ENCODE measurements around the gene GSAP.
A peak's percentile ranks its signal among the peaks of the same experiment; 100 is the strongest.

Gene GSAP

DNA sequence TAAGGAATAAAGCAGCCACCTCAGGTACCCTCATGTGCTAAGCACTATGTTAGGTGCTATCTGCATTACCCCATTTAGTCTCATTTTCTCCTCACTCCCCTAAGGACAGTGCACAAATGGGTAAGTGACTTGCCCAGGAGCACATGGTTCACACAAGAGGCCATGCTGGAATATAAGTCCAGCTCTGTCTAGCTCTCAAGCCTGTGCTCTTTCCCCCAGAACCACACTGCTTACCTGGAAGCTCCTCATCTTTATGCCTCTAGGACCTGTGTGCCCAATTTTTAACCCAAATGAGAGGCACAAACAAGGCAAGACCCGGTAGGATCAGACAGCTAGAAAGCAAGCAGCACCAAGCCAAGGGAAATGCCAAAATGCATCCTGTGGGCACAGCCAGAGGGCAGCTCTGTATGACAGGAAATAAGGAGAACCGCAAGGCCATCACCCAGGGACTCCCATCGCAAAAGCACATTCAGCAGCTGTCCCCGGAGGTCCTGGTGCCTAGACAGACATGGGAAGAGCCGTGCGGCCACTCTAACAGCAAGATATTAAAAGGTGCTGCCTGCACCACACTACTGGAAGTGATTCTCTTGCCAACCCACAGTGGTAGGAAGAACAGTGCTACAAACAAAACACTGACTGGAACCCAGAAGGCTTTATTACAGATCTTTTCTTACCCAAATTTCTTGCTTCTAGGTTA is 88.1 kb downstream of the GSAP start:
- no peak for DNase-seq (ENCODE audit: low read depth, low spot score)

DNA sequence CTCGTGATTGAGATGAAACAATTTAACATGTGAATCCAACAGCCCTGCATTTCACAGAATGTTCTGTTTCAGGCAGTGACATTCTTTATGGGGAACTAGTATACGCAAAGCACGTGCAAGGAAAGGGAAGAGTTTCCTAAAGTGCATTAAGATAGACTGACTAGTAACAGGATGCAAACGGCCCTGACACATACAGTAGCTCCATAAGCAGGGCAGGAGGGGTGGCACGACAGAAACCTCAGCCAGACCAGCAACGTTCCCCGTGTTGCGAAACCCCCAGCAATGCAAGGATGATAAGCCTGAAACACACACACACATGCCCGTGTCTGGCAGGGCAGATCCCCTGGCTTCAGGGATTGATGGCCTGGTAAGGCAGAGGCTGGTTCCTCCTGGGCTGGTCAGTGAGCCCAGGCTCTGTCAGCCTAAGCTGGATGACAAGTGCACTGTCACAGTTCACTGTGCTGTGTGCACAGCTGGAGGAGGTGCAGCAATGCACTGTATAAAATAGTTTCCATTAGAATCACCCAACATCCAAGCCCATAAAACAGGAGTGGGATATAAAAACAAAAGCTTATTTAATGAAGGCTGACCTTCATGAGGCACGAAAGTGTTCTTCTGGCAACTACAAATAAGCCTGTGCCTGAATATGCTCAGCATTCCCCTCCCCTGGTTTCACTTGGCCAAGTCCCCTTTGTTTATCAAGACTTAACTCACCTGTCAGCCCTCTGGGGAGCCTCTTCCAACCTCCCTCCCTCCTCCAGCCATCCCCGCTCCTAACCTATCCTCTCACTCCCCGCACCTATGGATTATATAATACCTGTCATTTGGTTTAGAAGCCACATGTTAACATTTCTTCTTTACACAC is 88.8 kb downstream of the GSAP start:
- DNase-seq (ENCODE audit: low read depth, low spot score) = peak; percentile 61

DNA sequence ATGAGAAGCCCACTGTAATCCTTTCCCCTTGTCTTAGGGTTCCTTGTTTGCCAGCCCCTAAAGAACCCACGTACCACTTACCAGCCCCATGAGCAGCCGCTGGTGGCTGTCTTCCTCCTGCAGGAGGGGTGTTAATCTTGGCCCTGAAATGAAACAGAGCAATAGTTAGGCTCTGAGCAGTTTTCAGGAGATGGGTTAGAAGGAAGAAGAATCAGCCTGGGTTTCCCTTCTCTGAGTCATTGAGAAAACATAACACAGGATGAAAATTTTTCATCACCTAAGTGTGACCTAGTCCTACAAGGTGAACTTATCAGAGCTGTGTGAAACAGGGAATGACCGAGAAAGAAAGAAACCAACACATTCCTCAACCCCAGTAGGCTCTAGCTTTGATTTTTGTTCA is 90.0 kb downstream of the GSAP start:
- no peak for DNase-seq (ENCODE audit: low read depth, low spot score)

DNA sequence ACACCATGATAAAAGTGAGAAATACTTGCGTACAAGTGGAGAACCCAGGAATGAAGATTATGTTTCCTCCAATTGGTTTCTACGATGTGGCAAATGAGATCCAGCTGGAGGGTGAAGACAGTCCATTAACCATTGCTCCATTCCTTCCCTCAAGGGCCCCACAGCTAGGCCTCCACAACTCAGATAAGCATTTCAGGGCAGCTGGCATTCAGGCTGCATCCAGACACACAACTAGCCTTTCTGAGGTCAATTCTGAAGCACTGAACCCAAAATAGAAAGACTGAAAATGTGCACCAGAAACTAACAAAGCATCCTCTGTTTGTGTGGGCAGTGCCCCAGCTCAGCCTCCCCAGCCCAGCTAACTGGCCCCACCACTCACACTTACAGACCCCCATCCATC is 94.8 kb downstream of the GSAP start:
- DNase-seq (ENCODE audit: low read depth, low spot score) = no peak

DNA sequence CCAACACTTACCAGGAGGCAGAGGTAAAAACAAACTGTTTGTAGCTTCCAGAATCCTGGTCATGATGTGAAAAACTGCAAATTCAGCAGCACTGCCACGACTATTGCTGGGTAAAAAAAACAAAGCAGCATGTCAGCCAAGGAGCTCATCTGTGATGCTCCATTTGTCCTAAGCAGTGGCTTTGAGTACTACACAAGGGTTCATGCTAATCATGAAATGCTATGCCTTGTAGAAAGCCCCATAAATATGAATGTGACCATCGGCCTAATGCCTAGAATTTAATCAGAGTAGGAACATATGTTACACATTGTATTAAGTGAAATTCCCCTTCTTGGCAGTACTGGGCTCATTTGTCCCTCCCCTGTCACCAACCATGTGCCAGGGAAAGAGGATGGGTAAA is 95.4 kb downstream of the GSAP start:
- DNase-seq (ENCODE audit: low read depth, low spot score) = no peak

DNA sequence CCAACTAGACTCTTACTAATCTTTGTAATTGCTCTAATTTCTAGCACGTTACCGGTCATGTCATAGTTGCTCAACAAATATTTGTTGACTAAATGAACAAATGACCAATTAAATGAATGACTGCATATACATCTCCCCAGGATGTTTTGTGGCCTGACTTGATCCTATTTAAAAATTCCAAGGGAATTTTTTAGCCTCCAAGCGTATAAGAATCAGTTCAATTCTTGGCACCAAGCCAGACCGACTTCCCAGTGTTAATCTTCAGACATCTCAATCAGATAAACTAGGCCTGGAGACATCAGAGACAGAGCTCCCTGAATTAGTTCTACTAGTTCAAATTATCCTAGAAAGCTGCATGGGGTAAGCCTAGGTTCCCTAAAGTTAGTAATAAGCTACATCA is 96.0 kb downstream of the GSAP start:
- DNase-seq (ENCODE audit: low read depth, low spot score) = no peak

DNA sequence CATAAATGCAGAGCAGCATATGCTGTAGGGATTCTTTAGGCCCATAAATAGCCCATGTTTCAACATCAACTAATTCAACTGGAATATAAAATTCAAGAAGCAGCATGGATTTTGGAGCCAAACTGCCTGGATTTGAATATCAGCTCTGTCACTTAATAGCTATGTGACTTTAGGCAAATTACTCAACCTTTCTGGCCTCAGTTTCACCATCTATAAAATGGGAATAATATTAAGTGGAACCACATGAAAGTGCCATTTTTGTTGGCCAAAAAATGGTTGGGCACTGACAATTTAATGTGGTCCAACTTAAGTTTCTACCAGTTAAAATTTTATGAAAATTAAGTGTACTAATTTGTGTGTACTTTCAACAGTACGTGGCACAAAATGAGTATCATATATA is 98.1 kb downstream of the GSAP start:
- no peak for DNase-seq (ENCODE audit: low read depth, low spot score)

DNA sequence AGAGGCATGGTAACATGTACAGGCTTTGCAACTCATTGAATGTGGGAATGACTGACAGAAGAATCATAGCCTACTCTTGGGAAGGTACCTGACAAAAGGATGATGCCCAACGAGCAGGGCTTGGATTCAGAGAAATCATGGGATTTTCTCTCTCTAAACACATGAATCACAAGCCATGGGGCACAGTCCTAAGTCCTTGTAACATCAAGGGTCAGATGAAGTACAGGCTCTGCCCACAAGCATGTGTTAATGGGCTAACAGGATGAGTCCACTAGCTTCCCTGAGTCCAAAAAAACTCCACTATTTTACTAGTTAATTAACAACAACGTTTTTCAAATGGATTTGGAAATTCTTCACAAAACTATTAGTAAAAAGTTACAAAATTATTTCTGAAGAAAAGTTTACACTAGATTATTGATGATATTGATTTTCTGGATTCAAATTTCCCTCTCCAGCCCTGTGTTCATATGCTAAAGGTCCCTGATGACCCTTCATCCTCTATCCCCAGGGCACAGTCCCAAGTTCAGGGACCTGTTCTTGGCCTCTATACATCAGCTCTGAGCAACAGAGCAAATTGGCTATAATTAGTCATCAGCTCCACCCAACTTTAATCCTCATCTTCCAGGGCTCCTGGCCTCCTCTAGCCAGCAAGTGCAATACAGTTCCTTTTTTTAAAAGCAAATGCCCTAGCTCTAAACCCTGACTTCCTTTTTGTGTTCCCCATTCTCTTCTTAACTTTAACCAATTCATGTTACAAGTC is 99.8 kb downstream of the GSAP start:
- DNase-seq (ENCODE audit: low read depth, low spot score) = no peak

DNA sequence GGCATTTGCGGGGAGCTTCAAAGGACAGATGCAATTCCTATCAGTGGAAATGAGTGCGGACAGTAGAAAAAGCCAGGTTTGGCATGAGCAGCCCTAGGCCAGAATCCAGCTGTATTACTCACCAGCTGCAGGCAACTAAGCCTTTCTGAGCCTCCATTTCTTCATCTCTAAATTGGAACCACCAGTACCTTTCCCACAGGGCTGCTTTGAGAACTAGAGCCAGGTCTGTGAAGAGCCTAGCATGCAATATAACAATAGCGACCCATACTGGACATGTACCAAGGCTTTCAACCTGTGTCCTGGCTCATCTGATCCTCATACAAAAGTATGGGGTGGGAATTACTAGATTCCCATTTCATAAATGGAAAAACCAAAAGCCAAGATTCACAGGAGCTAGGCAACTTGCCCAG is 101.0 kb downstream of the GSAP start:
- no peak for DNase-seq (ENCODE audit: low read depth, low spot score)

DNA sequence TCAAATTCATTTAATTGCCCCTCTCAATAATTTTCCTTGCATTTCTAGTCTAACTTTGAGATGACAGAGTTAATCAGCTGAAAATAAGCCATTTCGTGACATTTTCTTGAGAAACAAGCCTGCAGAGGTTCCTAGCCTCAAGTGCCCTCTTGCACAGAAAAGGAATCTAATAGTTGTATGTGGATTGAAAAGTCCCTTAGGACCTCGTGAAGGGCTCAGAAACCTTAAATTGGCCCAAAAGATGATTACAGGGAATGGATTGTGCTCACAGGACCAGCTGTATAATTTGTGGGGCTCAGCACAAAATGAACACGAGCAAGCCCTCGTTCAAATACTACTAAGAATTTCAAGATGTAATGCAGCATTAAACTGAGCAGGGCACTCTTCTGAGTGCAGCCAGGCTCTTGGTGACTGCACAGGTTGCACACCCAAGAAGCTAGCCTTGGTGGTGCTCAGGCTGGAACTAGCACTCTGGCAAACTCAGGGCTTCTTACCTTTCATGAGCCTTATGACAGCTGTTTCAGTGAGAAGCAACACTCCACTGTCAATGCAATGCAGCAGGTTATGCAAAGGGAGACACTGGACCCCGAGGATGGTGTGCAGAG is 102.2 kb downstream of the GSAP start:
- no peak for DNase-seq (ENCODE audit: low read depth, low spot score)

DNA sequence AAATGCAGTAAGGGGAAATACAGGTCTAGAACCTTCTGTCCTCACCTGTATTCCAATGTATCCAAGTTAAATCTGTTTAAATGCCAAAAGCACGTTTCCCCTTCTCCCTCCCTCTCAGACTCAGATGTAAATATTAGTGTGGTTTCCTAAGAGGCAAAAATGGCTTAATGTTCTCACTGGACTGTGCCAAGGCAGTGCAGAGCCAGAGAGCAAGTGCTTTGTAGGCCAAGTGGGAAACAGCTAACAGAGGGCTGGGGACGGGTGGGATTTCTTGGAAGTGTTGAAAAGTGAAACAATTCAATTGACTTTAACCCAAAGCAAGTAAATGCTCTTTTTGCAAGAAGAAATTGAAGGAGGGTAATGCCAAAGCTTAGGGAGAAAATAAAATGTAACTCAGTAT is 103.1 kb downstream of the GSAP start:
- no peak for DNase-seq (ENCODE audit: low read depth, low spot score)

DNA sequence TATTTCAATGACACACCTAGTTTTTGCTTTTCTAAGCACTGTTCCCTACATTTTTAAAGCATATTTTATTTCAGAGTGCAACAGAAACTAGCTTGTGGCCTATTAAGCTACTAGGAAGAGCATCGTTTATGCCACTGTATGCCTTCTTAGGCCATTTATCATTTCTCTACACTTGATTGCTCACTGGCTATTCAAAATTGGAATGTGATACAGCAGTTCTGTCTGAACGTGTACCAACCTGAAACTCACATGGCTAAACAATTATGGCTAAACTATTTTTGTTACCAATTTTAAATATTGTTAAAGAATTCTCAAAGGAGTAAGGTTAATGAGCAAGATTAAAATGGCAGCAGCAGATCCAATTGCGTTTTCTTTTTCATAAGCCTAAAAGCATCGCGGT is 105.2 kb downstream of the GSAP start:
- DNase-seq (ENCODE audit: low read depth, low spot score) = no peak

DNA sequence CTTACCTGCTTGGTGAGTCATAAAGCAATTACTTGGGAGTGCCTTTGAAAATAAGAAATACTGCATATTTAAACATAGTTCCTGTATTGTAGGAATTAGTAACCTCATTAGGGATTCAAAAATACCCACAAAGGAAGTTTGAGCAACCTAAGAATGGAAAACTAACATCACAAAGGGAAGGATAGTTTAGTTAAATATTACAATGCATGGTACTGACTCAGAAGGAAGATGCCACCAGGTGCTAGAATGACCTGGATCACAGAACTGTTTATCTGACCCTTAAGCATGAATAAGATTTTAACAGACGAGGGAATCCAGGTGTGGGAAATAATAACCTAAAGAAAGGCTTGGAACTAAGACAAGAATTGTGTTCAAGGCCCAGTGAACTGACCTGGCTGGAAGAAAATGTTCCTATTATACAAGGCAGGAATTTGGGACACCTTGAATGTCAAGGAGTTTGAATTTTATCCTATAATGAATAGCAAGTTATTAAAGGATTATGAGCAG is 106.4 kb downstream of the GSAP start:
- DNase-seq (ENCODE audit: low read depth, low spot score) = no peak

DNA sequence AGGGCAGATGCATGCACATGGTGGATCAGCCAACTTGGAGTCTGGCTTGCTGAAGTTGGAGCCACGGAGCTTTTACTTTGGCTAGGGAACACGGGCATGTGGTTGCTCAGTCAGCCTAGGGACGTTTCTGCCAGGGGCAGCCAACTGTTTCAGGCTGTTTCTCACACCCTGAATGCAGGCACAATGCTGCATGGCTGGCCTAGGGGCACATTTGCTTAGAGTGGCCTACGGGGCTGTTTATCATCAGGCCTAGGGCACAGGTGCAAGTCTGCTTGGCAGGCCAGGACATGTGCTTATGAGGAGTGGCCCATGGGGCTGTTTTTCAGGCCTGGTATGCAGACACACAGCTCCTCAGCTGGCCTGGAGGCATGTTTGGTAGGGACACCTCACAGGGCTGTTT is 107.4 kb downstream of the GSAP start:
- DNase-seq (ENCODE audit: low read depth, low spot score) = peak; percentile 56

DNA sequence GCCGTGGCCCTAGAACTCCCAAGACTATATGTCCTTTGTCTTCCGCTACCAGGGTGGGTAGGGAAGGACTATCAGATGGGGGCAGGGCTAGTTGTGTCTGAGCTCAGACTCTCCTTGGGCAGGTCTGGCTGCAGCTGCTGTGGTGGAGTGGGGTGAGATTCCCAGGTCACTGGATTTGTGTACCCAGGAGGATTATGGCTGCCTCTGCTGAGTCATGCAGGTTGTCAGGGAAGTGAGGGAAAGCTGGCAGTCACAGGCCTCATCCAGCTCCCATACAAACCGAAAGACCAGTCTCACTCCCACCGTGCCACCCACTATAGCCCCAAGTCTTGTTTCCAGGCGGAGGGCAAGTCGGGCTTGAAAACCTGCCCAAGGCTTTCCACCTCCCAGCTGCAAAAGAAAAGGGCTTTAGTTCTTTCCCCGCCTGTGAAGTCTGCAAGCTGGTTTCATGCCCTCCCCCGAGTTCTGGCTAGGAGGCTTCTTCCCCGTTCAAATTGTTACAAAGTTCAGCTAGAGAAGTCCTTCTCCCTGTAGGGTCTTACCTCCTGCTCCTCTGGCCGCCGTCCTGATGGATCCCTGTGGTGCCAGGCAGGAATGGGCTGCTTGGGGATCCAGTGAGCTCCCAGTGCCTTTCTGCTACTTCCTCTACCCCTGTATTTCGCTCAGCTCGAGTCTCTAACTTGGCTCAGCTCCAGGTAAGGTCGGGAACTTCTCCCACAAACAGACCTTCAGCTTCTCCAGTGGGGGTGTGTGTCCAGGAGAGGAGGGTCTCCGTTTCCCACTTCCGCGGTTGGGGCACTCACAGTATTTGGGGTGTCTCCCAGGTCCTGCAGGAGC is 109.7 kb downstream of the GSAP start:
- DNase-seq (ENCODE audit: low read depth, low spot score) = no peak

DNA sequence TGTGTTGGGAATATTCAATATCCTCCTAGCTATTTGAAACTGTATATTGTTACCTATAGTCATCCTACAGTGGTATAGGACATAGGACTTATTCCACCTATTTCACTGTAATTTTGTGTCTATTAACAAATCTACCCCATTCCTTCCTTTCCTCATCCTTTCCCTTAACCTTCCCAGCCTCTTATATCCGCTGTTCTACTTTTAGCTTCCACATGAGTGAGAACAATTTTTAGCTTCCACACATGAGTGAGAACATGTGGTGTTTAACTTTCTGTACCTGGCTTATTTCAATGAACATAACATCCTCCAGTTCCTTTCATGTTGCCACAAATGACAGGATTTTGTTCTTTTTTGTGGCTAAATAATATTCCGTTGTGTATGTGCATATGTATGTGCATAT is 120.6 kb downstream of the GSAP start:
- no peak for DNase-seq (ENCODE audit: low read depth, low spot score)

DNA sequence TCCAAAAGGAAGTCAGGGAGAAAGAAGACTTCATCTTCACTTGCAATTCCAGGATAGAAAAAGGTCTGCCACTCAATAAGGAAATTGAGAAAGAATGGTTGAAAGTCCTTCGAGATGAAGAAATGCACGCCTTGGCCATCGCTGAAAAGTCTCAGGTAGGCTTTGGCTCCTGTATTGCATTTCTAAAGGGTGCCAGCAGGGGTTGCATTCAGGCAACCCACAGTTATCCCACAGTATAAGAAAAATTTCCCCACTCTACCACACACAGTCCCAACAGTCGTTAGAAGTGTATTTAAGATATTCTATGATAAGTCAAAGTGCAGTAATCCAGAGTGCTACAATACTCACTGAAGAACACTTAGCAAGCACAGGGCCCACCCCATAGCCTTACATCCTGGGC is 123.1 kb downstream of the GSAP start:
- no peak for DNase-seq (ENCODE audit: low read depth, low spot score)

DNA sequence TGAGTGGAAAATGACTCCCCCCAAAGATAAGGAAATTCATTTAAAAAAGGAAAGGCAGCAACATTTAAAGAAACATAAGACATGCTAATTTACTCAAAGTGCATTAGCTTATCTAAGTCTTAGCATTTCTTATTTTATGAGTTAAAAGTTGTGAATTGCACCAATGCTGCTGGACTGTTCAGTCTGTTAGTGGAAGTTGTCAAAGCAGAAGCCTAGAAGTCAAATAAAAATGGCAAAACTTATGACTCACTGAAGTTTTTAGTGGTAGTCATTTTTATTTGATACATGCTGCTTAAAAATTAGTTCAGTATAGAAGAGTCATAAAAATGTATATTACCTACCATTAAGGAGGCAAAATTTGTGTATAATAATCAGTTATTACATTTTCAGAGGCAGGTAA is 125.7 kb downstream of the GSAP start:
- DNase-seq (ENCODE audit: low read depth, low spot score) = no peak

DNA sequence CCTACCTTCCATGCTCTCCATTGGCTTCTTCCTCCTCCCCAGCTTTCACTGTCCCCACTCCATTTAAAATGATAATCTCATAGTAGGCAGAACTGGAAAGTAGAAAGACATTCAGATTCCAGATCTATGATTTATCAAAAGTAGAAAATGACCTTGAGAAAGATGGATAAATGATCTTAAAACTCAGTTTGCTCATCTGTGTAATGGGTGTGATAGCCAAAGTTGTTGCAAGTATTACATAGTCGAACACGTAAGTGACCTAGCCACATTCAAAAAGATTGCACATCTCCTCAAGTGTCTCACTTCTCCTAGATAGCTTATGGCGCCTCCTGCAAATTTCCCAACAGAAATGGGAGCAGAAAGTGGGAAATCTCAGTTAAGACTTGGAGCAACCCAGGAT is 126.8 kb downstream of the GSAP start:
- DNase-seq (ENCODE audit: low read depth, low spot score) = no peak

DNA sequence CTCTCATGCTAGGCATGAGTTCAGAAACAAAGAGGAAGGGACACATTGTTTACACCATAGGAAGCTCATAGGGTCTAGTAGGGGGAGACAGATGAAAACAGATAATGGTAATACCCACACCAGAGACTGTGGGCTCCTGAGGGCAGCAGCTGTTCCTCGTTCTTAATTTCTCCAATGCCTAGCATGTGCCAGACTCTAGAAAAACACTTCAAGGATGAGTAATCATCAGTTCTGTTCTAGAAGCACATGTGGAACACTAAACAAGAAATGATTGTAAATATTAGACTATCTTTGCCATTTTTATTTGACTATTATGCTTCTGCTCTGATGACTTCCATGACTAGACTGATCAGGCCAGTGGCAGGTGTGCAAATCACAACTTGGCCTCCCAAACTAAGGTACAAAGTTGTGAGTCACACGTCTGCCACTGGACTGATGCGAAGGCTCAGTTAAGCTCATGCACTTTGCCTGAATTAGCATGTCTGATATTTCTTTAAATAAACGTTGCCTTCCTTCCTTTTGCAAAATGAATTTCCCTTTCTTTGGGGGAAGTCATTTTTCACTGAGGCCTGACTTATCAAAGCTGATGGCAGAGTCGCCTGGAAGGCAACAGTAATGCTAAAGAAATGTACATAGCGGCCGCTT is 127.4 kb downstream of the GSAP start:
- no peak for DNase-seq (ENCODE audit: low read depth, low spot score)

DNA sequence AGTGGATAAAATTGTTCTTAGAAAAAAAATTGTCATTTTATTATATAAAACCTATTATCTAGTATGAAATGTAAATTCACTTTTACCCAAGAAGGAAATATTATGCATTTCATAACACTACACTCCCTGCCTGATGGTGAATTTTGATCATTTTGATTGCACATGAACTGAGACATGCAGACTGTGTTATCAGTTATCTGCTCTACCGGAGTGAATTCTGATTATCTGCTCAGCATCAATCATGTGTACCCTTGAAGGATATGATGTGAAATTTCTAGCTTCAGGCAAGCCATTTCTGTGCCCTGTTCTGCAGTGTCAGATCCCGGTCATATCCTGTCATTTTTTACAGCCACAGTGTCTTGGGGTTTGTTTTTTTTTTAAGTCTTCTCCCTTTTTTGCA is 131.5 kb downstream of the GSAP start:
- DNase-seq (ENCODE audit: low read depth, low spot score) = no peak

Data from ELF-1 (cell line).